Measurements from ENCODE around the gene HOOK2.

HOOK2 gene

GRCh38 chr19:12782174-12782423, 6.7 kb upstream of the HOOK2 start:
- TF ChIP-seq POLR2A (IDR thresholded peaks at IDR 0.05; ENCODE audit: low read length) (peak; percentile 57), GATA1 (IDR thresholded peaks at IDR 0.05; ENCODE audit: low read depth, low read length) (no peak)

GRCh38 chr19:12779162-12779993, 4.0 kb upstream of the HOOK2 start:
- peak; percentile 62 to 68 for DNase-seq
- no peak for TF ChIP-seq GATA1 (IDR thresholded peaks at IDR 0.05; ENCODE audit: low read depth, low read length)
- no peak for TF ChIP-seq POLR2A (IDR thresholded peaks at IDR 0.05; ENCODE audit: low read length)

More at GRCh38 chr19:12782174-12782423, 6.7 kb upstream of the HOOK2 start:
- no peak for DNase-seq

GRCh38 chr19:12778905-12779161, 3.5 kb upstream of the HOOK2 start:
- no peak for TF ChIP-seq GATA1 (IDR thresholded peaks at IDR 0.05; ENCODE audit: low read depth, low read length)
- no peak for TF ChIP-seq POLR2A (IDR thresholded peaks at IDR 0.05; ENCODE audit: low read length)
- DNase-seq, result no peak

- DNase-seq, result peak; percentile 62 to 72
- TF ChIP-seq POLR2A (IDR thresholded peaks at IDR 0.05; ENCODE audit: low read length), result peak; percentile 36
- no peak for TF ChIP-seq GATA1 (IDR thresholded peaks at IDR 0.05; ENCODE audit: low read depth, low read length)
These were observed 2.9 kb upstream of the HOOK2 start for GRCh38 chr19:12778017-12778904.

GRCh38 chr19:12777217-12778016, 2.1 kb upstream of the HOOK2 start:
- peak; percentile 82 to 89 for DNase-seq
- TF ChIP-seq GATA1 (IDR thresholded peaks at IDR 0.05; ENCODE audit: low read depth, low read length), result no peak
- TF ChIP-seq POLR2A (IDR thresholded peaks at IDR 0.05; ENCODE audit: low read length), result peak; percentile 26

GRCh38 chr19:12773571-12773970, 1.8 kb downstream of the HOOK2 start:
- DNase-seq, result peak; percentile 59 to 60
- TF ChIP-seq GATA1 (IDR thresholded peaks at IDR 0.05; ENCODE audit: low read depth, low read length) (no peak), POLR2A (IDR thresholded peaks at IDR 0.05; ENCODE audit: low read length) (no peak)

- no peak for DNase-seq
- TF ChIP-seq POLR2A (IDR thresholded peaks at IDR 0.05; ENCODE audit: low read length), result no peak
- TF ChIP-seq GATA1 (IDR thresholded peaks at IDR 0.05; ENCODE audit: low read depth, low read length), result no peak
These were observed 3.0 kb downstream of the HOOK2 start for GRCh38 chr19:12772323-12772722.

GRCh38 chr19:12770922-12771321, 4.4 kb downstream of the HOOK2 start:
- TF ChIP-seq POLR2A (IDR thresholded peaks at IDR 0.05; ENCODE audit: low read length) (no peak), GATA1 (IDR thresholded peaks at IDR 0.05; ENCODE audit: low read depth, low read length) (no peak)
- DNase-seq, result no peak

- TF ChIP-seq GATA1 (IDR thresholded peaks at IDR 0.05; ENCODE audit: low read depth, low read length) (no peak), POLR2A (IDR thresholded peaks at IDR 0.05; ENCODE audit: low read length) (no peak)
- DNase-seq, result peak; percentile 58 to 64
These were observed 5.7 kb downstream of the HOOK2 start for GRCh38 chr19:12769689-12770088.

GRCh38 chr19:12767666-12768065, 7.7 kb downstream of the HOOK2 start:
- TF ChIP-seq GATA1 (IDR thresholded peaks at IDR 0.05; ENCODE audit: low read depth, low read length), result no peak
- TF ChIP-seq POLR2A (IDR thresholded peaks at IDR 0.05; ENCODE audit: low read length), result no peak

GRCh38 chr19:12767150-12767549, 8.2 kb downstream of the HOOK2 start:
- no peak for DNase-seq
- TF ChIP-seq POLR2A (IDR thresholded peaks at IDR 0.05; ENCODE audit: low read length) (no peak), GATA1 (IDR thresholded peaks at IDR 0.05; ENCODE audit: low read depth, low read length) (no peak)

More at GRCh38 chr19:12767666-12768065, 7.7 kb downstream of the HOOK2 start:
- DNase-seq, result no peak

- TF ChIP-seq GATA1 (IDR thresholded peaks at IDR 0.05; ENCODE audit: low read depth, low read length) (no peak), POLR2A (IDR thresholded peaks at IDR 0.05; ENCODE audit: low read length) (no peak)
- peak; percentile 84 to 92 for DNase-seq
These were observed 9.3 kb downstream of the HOOK2 start for GRCh38 chr19:12766051-12766521.

GRCh38 chr19:12764698-12765097, 10.7 kb downstream of the HOOK2 start:
- TF ChIP-seq GATA1 (IDR thresholded peaks at IDR 0.05; ENCODE audit: low read depth, low read length), result no peak
- TF ChIP-seq POLR2A (IDR thresholded peaks at IDR 0.05; ENCODE audit: low read length), result no peak
- no peak for DNase-seq

- TF ChIP-seq GATA1 (IDR thresholded peaks at IDR 0.05; ENCODE audit: low read depth, low read length) (no peak), POLR2A (IDR thresholded peaks at IDR 0.05; ENCODE audit: low read length) (no peak)
- DNase-seq, result no peak
These were observed 12.3 kb downstream of the HOOK2 start for GRCh38 chr19:12763100-12763499.
